OCI-LY1 (cell line): ENCODE measurements around the gene ATF7IP2.
"Not testable (repeated sequence)": the region's sequence is repeated elsewhere in the genome, so short reads cannot be mapped to it uniquely, and the experiment has no call there.

Experiments used
- H2AFZ ChIP-seq: fragments of 200-600 bp; sonication (generic), shearing (Covaris generic); 2 replicates; pipeline ENCODE4 v1.6.0; 2014; ENCODE audit warnings: antibody characterized with exemption, mild to moderate bottlenecking, low read length
- H3F3A ChIP-seq: fragments of 200-600 bp; sonication (generic), shearing (Covaris generic); 2 replicates; pipeline ENCODE4 v1.6.0; 2014; ENCODE audit warnings: mild to moderate bottlenecking, antibody characterized with exemption, low read length, moderate library complexity; ENCODE audit not compliant: insufficient read depth
- H3K27ac ChIP-seq: fragments of 200-600 bp; sonication (generic); 2 replicates; pipeline ENCODE4 v1.5.1; 2014; ENCODE audit warnings: low read length, mixed run types, mild to moderate bottlenecking, low read depth; ENCODE audit not compliant: poor library complexity, severe bottlenecking
- H3K27me3 ChIP-seq: fragments of 200-600 bp; sonication (generic); 2 replicates; pipeline ENCODE4 v1.6.0; 2014; ENCODE audit warnings: antibody characterized with exemption, mild to moderate bottlenecking, low read length, moderate library complexity; ENCODE audit not compliant: insufficient read depth
- H3K36me3 ChIP-seq: fragments of 200-600 bp; sonication (generic); 2 replicates; pipeline ENCODE4 v1.6.1; 2014; ENCODE audit warnings: mild to moderate bottlenecking, antibody characterized with exemption, low read length, moderate library complexity, mixed read lengths; ENCODE audit not compliant: insufficient read depth
- H3K4me1 ChIP-seq: fragments of 200-600 bp; sonication (generic); 2 replicates; pipeline ENCODE4 v1.5.1; 2014; ENCODE audit warnings: mild to moderate bottlenecking, low read length, moderate library complexity; ENCODE audit not compliant: insufficient read depth, severe bottlenecking
- H3K4me2 ChIP-seq: fragments of 200-600 bp; sonication (generic), shearing (Covaris generic); 2 replicates; pipeline ENCODE4 v1.6.1; 2014; ENCODE audit warnings: low read length
- H3K4me3 ChIP-seq: fragments of 200-600 bp; sonication (generic); 2 replicates; pipeline ENCODE4 v1.5.1; 2014; ENCODE audit warnings: low read length, low read depth, mild to moderate bottlenecking, mixed read lengths; ENCODE audit not compliant: poor library complexity, severe bottlenecking
- H3K79me2 ChIP-seq: fragments of 200-600 bp; shearing (Covaris generic); 2 replicates; pipeline ENCODE4 v1.6.1; 2016; ENCODE audit warnings: mixed run types, low read length, mixed read lengths; ENCODE audit not compliant: insufficient read depth
- H3K9ac ChIP-seq: fragments of 200-600 bp; sonication (generic), shearing (Covaris generic); 2 replicates; pipeline ENCODE4 v1.6.1; 2014; ENCODE audit warnings: mild to moderate bottlenecking, low read length, mixed read lengths
- H3K9me2 ChIP-seq: fragments of 200-600 bp; sonication (generic), shearing (Covaris generic); 2 replicates; pipeline ENCODE4 v1.6.1; 2014; ENCODE audit warnings: low read depth, mild to moderate bottlenecking, low read length, mixed read lengths
- H3K9me3 ChIP-seq: fragments of 200-600 bp; shearing (Covaris generic); 2 replicates; pipeline ENCODE4 v1.6.1; 2014; ENCODE audit warnings: low read length, mixed read lengths
- H4K20me1 ChIP-seq: fragments of 200-600 bp; sonication (generic), shearing (Covaris generic); 2 replicates; pipeline ENCODE4 v1.6.0; 2016; ENCODE audit warnings: mild to moderate bottlenecking, low read length; ENCODE audit not compliant: insufficient read depth
- EZH2 ChIP-seq: fragments of 200-600 bp; sonication (generic), shearing (Covaris generic); IDR thresholded peaks from 2 replicates; pipeline ENCODE4 v1.8.0; 2017; ENCODE audit warnings: borderline replicate concordance, mixed run types, mild to moderate bottlenecking, antibody characterized with exemption, low read length, moderate library complexity, mixed read lengths
- TF ChIP-seq, protein P1 (sequence below): fragments of 200-600 bp; sonication (generic), shearing (Covaris generic); IDR thresholded peaks from 2 replicates; pipeline ENCODE4 v1.5.1; 2017; ENCODE audit warnings: mild to moderate bottlenecking, antibody characterized with exemption, low read length, moderate library complexity, mixed read lengths

Gene ATF7IP2

DNA sequence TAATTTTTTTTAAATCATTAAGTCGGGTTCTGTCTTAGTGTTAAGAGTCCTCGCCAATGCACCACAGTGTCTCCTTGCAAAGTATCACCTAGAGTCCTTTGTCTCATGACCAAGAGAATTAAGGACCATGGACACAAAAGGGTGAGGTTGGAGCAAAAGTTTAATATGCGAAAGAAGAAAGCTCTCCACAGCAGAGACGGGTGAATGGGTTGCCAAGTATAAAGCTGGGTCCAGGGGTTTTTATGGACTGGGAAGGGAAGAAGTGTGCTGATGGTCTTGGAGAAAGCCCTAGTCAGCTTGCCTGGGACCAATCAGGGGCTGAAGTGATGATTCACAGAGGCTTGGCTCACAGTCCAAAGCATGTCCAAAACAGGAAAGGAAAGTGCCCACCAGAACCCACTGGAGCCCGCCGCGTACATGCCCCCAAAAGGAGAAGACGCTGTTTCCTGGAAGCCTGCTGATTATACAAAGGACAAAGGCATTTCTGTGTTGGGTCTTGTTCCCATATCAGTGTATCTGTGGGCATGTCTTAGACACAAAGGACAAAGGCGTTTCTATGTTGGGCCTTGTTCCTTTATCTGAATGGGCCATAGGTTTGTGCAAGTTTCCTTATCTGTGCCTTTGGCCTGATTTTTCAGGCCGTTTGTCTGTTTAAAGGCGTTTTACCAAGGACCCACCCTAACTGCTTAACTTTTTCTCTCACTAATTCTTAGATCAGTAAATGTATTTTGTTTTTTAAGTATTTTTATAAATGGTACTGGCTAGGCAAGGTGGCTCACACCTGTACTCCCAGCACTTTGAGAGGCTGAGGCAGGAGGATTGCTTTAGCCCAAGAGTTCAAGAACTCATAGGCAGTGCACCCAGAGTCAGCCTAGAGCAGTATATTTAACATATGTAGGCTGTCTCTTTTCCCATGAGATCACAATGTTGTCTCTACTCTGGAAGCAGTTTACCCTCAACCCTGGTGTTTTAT is 28.7 kb upstream of the ATF7IP2 start:
- H3K4me1 ChIP-seq, result peaks cover 4% of the 10 kb centered on the region
- no peaks in the 10 kb centered on the region for H3K27me3 ChIP-seq
- no peaks in the 10 kb centered on the region for H3K79me2 ChIP-seq
- H3K9me3 ChIP-seq, result peaks cover 7% of the 10 kb centered on the region; the same call in 1 of the 2 replicates
- H4K20me1 ChIP-seq, result no peaks in the 10 kb centered on the region
- H2AFZ ChIP-seq, result no peak overlapping the region
- no peak overlapping the region for H3K4me2 ChIP-seq
- H3K9me2 ChIP-seq, result no peaks in the 10 kb centered on the region
- H3K4me3 ChIP-seq, result no peak overlapping the region
- H3K27ac ChIP-seq, result no peak overlapping the region
- no peaks in the 10 kb centered on the region for H3K36me3 ChIP-seq
- H3K9ac ChIP-seq, result no peak overlapping the region
- TF ChIP-seq, protein P1, sequence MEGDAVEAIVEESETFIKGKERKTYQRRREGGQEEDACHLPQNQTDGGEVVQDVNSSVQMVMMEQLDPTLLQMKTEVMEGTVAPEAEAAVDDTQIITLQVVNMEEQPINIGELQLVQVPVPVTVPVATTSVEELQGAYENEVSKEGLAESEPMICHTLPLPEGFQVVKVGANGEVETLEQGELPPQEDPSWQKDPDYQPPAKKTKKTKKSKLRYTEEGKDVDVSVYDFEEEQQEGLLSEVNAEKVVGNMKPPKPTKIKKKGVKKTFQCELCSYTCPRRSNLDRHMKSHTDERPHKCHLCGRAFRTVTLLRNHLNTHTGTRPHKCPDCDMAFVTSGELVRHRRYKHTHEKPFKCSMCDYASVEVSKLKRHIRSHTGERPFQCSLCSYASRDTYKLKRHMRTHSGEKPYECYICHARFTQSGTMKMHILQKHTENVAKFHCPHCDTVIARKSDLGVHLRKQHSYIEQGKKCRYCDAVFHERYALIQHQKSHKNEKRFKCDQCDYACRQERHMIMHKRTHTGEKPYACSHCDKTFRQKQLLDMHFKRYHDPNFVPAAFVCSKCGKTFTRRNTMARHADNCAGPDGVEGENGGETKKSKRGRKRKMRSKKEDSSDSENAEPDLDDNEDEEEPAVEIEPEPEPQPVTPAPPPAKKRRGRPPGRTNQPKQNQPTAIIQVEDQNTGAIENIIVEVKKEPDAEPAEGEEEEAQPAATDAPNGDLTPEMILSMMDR, result no peak
- no peak for TF ChIP-seq EZH2
- no peaks in the 10 kb centered on the region for H3F3A ChIP-seq

DNA sequence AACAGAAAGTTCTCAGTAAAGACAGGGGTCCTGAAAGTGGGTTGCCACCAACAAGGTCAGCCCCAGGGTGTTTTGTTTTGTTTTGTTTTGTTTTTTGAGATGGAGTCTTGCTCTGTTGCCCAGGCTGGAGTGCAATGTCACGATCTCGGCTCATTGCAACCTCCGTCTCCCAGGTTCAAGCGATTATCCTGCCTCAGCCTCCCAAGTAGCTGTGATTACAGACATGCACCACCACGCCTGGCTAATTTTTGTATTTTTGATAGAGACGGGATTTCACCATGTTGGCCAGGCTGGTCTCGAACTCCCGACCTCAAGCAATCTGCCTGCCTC is 24.1 kb upstream of the ATF7IP2 start:
- not testable (repeated sequence) for H3K79me2 ChIP-seq, H3K9ac ChIP-seq, H3K27me3 ChIP-seq, H3F3A ChIP-seq, H3K36me3 ChIP-seq, H2AFZ ChIP-seq, H3K9me2 ChIP-seq, H3K9me3 ChIP-seq, H4K20me1 ChIP-seq
- Histone ChIP-seq H3K4me1 (peaks cover 14% of the 10 kb centered on the region), H3K4me2 (peak overlapping the region; percentile 55), H3K4me3 (peak overlapping the region; percentile 30), H3K27ac (peak overlapping the region; percentile 8)

DNA sequence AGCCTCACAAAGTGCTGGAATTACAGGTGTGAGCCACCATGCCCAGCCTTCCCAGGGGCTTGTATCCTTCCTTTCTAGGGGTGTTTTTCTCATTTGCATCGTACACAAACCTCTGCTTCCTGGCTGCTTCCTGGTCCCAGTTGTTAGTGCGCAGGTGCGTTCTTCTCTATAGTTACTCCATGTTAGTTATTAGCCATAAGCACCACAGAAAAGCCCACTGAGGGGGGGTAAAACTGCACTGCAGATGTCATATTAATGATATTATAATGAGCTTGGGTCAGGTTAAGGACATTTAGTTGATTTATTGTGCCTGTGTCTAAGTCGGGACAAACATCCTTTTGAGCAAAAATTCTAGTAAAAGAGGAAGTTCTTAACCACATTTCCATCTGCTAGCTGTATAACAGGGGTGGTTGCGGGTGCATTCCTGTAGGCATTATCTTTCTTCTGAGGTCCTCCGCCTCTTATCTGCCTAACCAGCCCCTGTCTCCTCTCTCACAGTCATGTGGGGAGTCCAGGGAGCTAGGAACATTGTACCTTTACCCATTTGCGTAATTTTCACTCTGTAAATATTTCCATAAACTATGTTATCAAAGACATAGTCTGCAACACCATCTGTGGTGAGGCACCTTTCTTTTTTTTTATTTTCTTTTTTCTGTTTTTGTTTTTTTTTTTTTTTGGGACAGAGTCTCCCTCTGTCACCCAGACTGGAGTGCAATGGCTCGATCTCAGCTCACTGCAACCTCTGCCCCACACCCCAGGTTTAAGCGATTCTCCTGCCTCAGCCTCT is 23.6 kb upstream of the ATF7IP2 start:
- no peaks in the 10 kb centered on the region for H3F3A ChIP-seq
- H3K27ac ChIP-seq, result peak overlapping the region; percentile 8
- no peak overlapping the region for H3K9ac ChIP-seq
- TF ChIP-seq, protein P1, result no peak
- TF ChIP-seq EZH2, result no peak
- no peaks in the 10 kb centered on the region for H3K79me2 ChIP-seq
- peak overlapping the region; percentile 30 for H3K4me3 ChIP-seq
- no peaks in the 10 kb centered on the region for H3K9me2 ChIP-seq
- H3K4me2 ChIP-seq, result peak overlapping the region; percentile 55
- no peak overlapping the region for H2AFZ ChIP-seq
- no peaks in the 10 kb centered on the region for H3K27me3 ChIP-seq
- no peaks in the 10 kb centered on the region for H3K9me3 ChIP-seq
- no peaks in the 10 kb centered on the region for H3K36me3 ChIP-seq
- H3K4me1 ChIP-seq, result peaks cover 14% of the 10 kb centered on the region
- no peaks in the 10 kb centered on the region for H4K20me1 ChIP-seq

DNA sequence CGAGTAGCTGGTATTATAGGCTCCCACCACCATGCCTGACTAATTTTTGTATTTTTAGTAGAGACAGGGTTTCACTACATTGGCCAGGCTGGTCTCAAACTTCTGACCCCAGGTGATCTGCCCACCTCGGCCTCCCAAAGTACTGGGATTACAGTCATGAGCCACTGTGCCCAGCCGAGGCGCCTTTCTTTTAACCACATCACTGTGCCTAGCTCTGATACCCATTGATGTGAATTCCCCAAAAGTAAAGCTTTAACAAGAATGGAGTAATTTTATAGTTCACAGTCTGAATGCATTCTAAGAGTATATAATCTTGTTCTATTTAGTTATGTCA is 23.0 kb upstream of the ATF7IP2 start:
- not testable (repeated sequence) for H2AFZ ChIP-seq, H4K20me1 ChIP-seq, H3K4me3 ChIP-seq, H3K36me3 ChIP-seq, H3F3A ChIP-seq, H3K79me2 ChIP-seq, H3K27me3 ChIP-seq, H3K9me2 ChIP-seq, H3K9me3 ChIP-seq, H3K9ac ChIP-seq
- peaks cover 14% of the 10 kb centered on the region for H3K4me1 ChIP-seq
- H3K27ac ChIP-seq, result peak overlapping the region; percentile 8
- H3K4me2 ChIP-seq, result peak overlapping the region; percentile 55; the same call in 1 of the 2 replicates

DNA sequence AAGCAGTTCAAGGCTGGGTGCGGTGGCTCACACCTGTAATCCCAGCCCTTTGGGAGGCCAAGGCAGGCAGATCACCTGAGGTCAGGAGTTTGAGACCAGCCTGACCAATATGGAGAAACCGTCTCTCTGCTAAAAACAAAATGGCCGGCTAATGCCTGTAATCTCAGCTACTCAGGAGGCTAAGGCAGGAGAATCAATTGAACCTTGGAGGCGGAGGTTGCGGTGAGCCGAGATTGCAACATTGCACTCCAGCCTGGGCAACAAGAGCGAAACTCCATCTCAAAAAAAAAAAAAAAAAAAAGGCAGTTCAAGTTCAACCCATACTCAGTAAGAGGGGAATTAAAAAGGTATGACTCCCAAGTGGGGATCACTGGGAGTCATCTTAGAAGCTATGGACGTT is 19.2 kb upstream of the ATF7IP2 start:
- not testable (repeated sequence) for H3K79me2 ChIP-seq, H3K4me2 ChIP-seq, H3K36me3 ChIP-seq, H3F3A ChIP-seq, H3K9me3 ChIP-seq, H3K9ac ChIP-seq, H3K9me2 ChIP-seq, H2AFZ ChIP-seq, H4K20me1 ChIP-seq, H3K4me3 ChIP-seq, H3K27ac ChIP-seq, H3K27me3 ChIP-seq
- peaks cover 14% of the 10 kb centered on the region for H3K4me1 ChIP-seq
